HL-60 (cell line): ENCODE data around the gene TESK2.

Experiments
- POLR2AphosphoS5 ChIP-seq: IDR thresholded peaks from 2 replicates; pipeline ENCODE4 v1.6.1; 2012; ENCODE audit warnings: low read depth
- TF ChIP-seq, protein P1 (sequence below): IDR thresholded peaks from one replicate; pipeline ENCODE4 v1.5.1; 2011; ENCODE audit warnings: low read length, control low read depth, inconsistent platforms; ENCODE audit not compliant: insufficient read depth
- TF ChIP-seq, protein P2 (sequence below): IDR thresholded peaks from 2 replicates; pipeline ENCODE4 v1.6.1; 2012; ENCODE audit warnings: low read depth; ENCODE audit not compliant: insufficient replicate concordance

DNA sequence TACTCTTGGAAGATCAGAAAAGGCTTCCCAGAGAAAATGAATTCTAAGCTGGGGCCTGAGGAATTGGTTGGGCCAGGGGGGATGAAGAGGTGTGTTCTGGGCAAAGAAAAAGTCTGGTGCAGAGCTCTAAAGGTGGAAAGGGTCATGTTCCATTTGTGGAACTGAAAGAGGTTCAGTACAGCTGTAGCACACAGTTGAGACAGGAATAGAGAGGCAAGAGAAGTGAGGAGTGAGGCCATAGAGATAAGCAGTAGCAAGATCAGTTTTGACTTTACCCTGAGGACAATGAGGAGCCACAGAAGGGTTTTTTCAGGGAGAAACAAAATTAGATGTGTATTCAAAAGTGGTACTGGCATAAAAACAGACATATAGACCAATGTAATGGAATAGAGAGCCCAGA, 120.4 kb downstream of the TESK2 start:
- TF ChIP-seq, protein P1, sequence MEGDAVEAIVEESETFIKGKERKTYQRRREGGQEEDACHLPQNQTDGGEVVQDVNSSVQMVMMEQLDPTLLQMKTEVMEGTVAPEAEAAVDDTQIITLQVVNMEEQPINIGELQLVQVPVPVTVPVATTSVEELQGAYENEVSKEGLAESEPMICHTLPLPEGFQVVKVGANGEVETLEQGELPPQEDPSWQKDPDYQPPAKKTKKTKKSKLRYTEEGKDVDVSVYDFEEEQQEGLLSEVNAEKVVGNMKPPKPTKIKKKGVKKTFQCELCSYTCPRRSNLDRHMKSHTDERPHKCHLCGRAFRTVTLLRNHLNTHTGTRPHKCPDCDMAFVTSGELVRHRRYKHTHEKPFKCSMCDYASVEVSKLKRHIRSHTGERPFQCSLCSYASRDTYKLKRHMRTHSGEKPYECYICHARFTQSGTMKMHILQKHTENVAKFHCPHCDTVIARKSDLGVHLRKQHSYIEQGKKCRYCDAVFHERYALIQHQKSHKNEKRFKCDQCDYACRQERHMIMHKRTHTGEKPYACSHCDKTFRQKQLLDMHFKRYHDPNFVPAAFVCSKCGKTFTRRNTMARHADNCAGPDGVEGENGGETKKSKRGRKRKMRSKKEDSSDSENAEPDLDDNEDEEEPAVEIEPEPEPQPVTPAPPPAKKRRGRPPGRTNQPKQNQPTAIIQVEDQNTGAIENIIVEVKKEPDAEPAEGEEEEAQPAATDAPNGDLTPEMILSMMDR, result no peak
- TF ChIP-seq, protein P2, sequence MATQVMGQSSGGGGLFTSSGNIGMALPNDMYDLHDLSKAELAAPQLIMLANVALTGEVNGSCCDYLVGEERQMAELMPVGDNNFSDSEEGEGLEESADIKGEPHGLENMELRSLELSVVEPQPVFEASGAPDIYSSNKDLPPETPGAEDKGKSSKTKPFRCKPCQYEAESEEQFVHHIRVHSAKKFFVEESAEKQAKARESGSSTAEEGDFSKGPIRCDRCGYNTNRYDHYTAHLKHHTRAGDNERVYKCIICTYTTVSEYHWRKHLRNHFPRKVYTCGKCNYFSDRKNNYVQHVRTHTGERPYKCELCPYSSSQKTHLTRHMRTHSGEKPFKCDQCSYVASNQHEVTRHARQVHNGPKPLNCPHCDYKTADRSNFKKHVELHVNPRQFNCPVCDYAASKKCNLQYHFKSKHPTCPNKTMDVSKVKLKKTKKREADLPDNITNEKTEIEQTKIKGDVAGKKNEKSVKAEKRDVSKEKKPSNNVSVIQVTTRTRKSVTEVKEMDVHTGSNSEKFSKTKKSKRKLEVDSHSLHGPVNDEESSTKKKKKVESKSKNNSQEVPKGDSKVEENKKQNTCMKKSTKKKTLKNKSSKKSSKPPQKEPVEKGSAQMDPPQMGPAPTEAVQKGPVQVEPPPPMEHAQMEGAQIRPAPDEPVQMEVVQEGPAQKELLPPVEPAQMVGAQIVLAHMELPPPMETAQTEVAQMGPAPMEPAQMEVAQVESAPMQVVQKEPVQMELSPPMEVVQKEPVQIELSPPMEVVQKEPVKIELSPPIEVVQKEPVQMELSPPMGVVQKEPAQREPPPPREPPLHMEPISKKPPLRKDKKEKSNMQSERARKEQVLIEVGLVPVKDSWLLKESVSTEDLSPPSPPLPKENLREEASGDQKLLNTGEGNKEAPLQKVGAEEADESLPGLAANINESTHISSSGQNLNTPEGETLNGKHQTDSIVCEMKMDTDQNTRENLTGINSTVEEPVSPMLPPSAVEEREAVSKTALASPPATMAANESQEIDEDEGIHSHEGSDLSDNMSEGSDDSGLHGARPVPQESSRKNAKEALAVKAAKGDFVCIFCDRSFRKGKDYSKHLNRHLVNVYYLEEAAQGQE, result no peak
- TF ChIP-seq POLR2AphosphoS5, result no peak
